Osteocyte (in vitro differentiated cells): ENCODE results near the gene GRB7. TPM values are rescaled to one million over a fixed set of nuclear protein-coding genes. Genes with fewer than 3 reads are reported as not detected.
"Not testable (repeated sequence)": the region's sequence is repeated elsewhere in the genome, so short reads cannot be mapped to it uniquely, and the experiment has no call there.

ENCODE experiments used
- DNase-seq: peaks from one replicate; pipeline ENCODE4 v3.0.0; 2021; ENCODE audit warnings: mixed read lengths; ENCODE audit not compliant: unreplicated experiment; ENCODE audit errors: extremely low spot score
- H3K27ac Mint-ChIP-seq: one replicate; pipeline ENCODE4 v1.8.0; 2021; ENCODE audit warnings: mild to moderate bottlenecking, mixed read lengths; ENCODE audit not compliant: unreplicated experiment
- H3K27me3 Mint-ChIP-seq: one replicate; pipeline ENCODE4 v1.8.0; 2021; ENCODE audit warnings: mixed read lengths; ENCODE audit not compliant: unreplicated experiment
- H3K36me3 Mint-ChIP-seq: one replicate; pipeline ENCODE4 v1.8.0; 2021; ENCODE audit warnings: mixed read lengths; ENCODE audit not compliant: unreplicated experiment
- H3K4me1 Mint-ChIP-seq: one replicate; pipeline ENCODE4 v1.8.0; 2021; ENCODE audit warnings: mixed read lengths; ENCODE audit not compliant: unreplicated experiment
- H3K4me3 Mint-ChIP-seq: one replicate; pipeline ENCODE4 v1.8.0; 2021; ENCODE audit warnings: mild to moderate bottlenecking, moderate library complexity, mixed read lengths; ENCODE audit not compliant: unreplicated experiment
- H3K9me3 Mint-ChIP-seq: one replicate; pipeline ENCODE4 v1.8.0; 2021; ENCODE audit warnings: mixed read lengths; ENCODE audit not compliant: unreplicated experiment
- CTCF ChIP-seq: fragments of 200-600 bp; sonication (generic); IDR thresholded peaks from 2 replicates; pipeline ENCODE4 v1.5.0; 2021; ENCODE audit warnings: antibody characterized with exemption, mild to moderate bottlenecking, moderate library complexity
- total RNA-seq: library from RNA; stranded (reverse); gene quantifications from 2 replicates; pipeline ENCODE4 v1.2.1, GENCODE V29; 2021

Gene GRB7
- total RNA-seq, 1 donor from 2014 or later: 1.2 TPM

GRCh38 chr17:39761861-39762496, 24.2 kb downstream of the GRB7 start:
- Mint-ChIP-seq H3K27me3 (peaks cover 67% of the 10 kb centered on the region), H3K4me1 (peaks cover 8% of the 10 kb centered on the region), H3K4me3 (no peak overlapping the region), H3K27ac (no peak overlapping the region), H3K9me3 (no peaks in the 10 kb centered on the region), H3K36me3 (no peaks in the 10 kb centered on the region)
- peak; percentile 69 for DNase-seq
- TF ChIP-seq CTCF: no peak

GRCh38 chr17:39763051-39763820, 25.5 kb downstream of the GRB7 start:
- Mint-ChIP-seq H3K9me3 (no peaks in the 10 kb centered on the region), H3K27ac (no peak overlapping the region), H3K4me1 (peaks cover 8% of the 10 kb centered on the region), H3K36me3 (no peaks in the 10 kb centered on the region), H3K27me3 (peaks cover 66% of the 10 kb centered on the region), H3K4me3 (no peak overlapping the region)
- no peak for TF ChIP-seq CTCF
- DNase-seq: no peak

GRCh38 chr17:39764171-39764570, 26.4 kb downstream of the GRB7 start:
- H3K9me3 Mint-ChIP-seq, H3K36me3 Mint-ChIP-seq, H3K4me1 Mint-ChIP-seq, H3K27ac Mint-ChIP-seq, H3K4me3 Mint-ChIP-seq, DNase-seq: not testable (repeated sequence)
- peaks cover 65% of the 10 kb centered on the region for H3K27me3 Mint-ChIP-seq

GRCh38 chr17:39765175-39765574, 27.4 kb downstream of the GRB7 start:
- H3K27ac Mint-ChIP-seq: no peak overlapping the region
- DNase-seq: no peak
- H3K27me3 Mint-ChIP-seq: peaks cover 66% of the 10 kb centered on the region
- H3K9me3 Mint-ChIP-seq: no peaks in the 10 kb centered on the region
- no peaks in the 10 kb centered on the region for H3K36me3 Mint-ChIP-seq
- H3K4me1 Mint-ChIP-seq: peaks cover 8% of the 10 kb centered on the region
- H3K4me3 Mint-ChIP-seq: no peak overlapping the region
- TF ChIP-seq CTCF: no peak

GRCh38 chr17:39765766-39766165, 28.0 kb downstream of the GRB7 start:
- H3K27ac Mint-ChIP-seq: no peak overlapping the region
- no peak for TF ChIP-seq CTCF
- no peaks in the 10 kb centered on the region for H3K9me3 Mint-ChIP-seq
- no peak for DNase-seq
- no peak overlapping the region for H3K4me3 Mint-ChIP-seq
- H3K36me3 Mint-ChIP-seq: no peaks in the 10 kb centered on the region
- H3K27me3 Mint-ChIP-seq: peaks cover 67% of the 10 kb centered on the region
- H3K4me1 Mint-ChIP-seq: peaks cover 8% of the 10 kb centered on the region
